GM12878 (cell line): ENCODE data around the gene NHERF2. TPM values are rescaled to one million over a fixed set of nuclear protein-coding genes. Genes with fewer than 3 reads are reported as not detected.

Source experiments
- ATAC-seq: fragments of 200-7000 bp; cut with Tn5 transposase; 3 replicates; pipeline ENCODE4 v1.9.1; 2020; ENCODE audit warnings: mild to moderate bottlenecking, moderate library complexity
- BruUV-seq: library from RNA; stranded (reverse); fragments of 400-500 nt; replicated peaks from 2 replicates; lab custom pipeline; 2021; lab: Mats Ljungman, UMichigan
- CTCF ChIA-PET: fragments of 300-600 bp; sonication (Branson Sonifier 250); formaldehyde crosslinking; extraction: SDS; loops from one replicate; lab custom pipeline; 2021; ENCODE audit warnings: inconsistent platforms; lab: Yijun Ruan, JAX
- POLR2A ChIA-PET: fragments of 350-600 bp; formaldehyde crosslinking; extraction: SDS; loops from one replicate; lab custom pipeline; 2021; ENCODE audit warnings: inconsistent platforms; lab: Charles Lee
- RAD21 ChIA-PET: fragments of 300-600 bp; sonication (Branson Sonifier 250); formaldehyde crosslinking; loops from one replicate; lab custom pipeline; 2023; ENCODE audit warnings: antibody characterized with exemption; ENCODE audit not compliant: unreplicated experiment; lab: Charles Lee
- SMC1A ChIA-PET: fragments of 300-600 bp; sonication (Branson Sonifier 250); formaldehyde crosslinking; loops from one replicate; lab custom pipeline; 2023; ENCODE audit not compliant: unreplicated experiment, uncharacterized antibody; lab: Charles Lee
- DNase-seq: peaks from one replicate; pipeline ENCODE4 v3.0.0-alpha.2; 2011; ENCODE audit warnings: low read depth, low spot score
- FAIRE-seq: peaks from 3 replicates; lab custom pipeline; 2011; peaks lifted over from hg19 to GRCh38; lab: Jason Lieb, UNC
- H2AFZ ChIP-seq: 2 replicates; pipeline ENCODE4 v1.6.0; 2011; ENCODE audit warnings: low read depth, low read length, control low read depth; ENCODE audit not compliant: control insufficient read depth
- H3K27ac ChIP-seq: 2 replicates; pipeline ENCODE4 v1.5.1; 2011; ENCODE audit warnings: control low read depth; ENCODE audit not compliant: control insufficient read depth, insufficient read depth
- H3K27me3 ChIP-seq, 2 experiments: replicated peaks in 1 of 2; 2 replicates each; pipeline versions ENCODE4 v1.6.0 to v1.6.1; 2011; ENCODE audit warnings: low read length in 1 of 2; ENCODE audit not compliant: control insufficient read depth in 2 of 2, insufficient read depth in 2 of 2
- H3K36me3 ChIP-seq, 2 experiments: 2 replicates each; pipeline ENCODE4 v1.5.1; 2011; ENCODE audit warnings: low read length in 1 of 2; ENCODE audit not compliant: control insufficient read depth in 2 of 2, insufficient read depth in 2 of 2
- H3K4me1 ChIP-seq: 2 replicates; pipeline ENCODE4 v1.6.1; 2011; ENCODE audit warnings: mild to moderate bottlenecking, low read length, moderate library complexity, mixed read lengths; ENCODE audit not compliant: control insufficient read depth, insufficient read depth
- H3K4me2 ChIP-seq: 2 replicates; pipeline ENCODE4 v1.6.0; 2011; ENCODE audit warnings: control low read depth; ENCODE audit not compliant: control insufficient read depth, insufficient read depth
- H3K4me3 ChIP-seq: fragments of 200-600 bp; sonication (generic); 2 replicates; pipeline ENCODE4 v1.5.1; 2016
- H3K79me2 ChIP-seq: 2 replicates; pipeline ENCODE4 v1.6.0; 2011; ENCODE audit warnings: low read length; ENCODE audit not compliant: control insufficient read depth, insufficient read depth
- H3K9ac ChIP-seq: 2 replicates; pipeline ENCODE4 v1.8.0; 2011; ENCODE audit warnings: low read length, control low read depth, mixed read lengths; ENCODE audit not compliant: control insufficient read depth, insufficient read depth
- H3K9me3 ChIP-seq: replicated peaks from 3 replicates; pipeline ENCODE4 v1.5.1; 2011; ENCODE audit warnings: mild to moderate bottlenecking, low read length; ENCODE audit not compliant: control insufficient read depth, insufficient read depth
- H4K20me1 ChIP-seq: 2 replicates; pipeline ENCODE4 v1.6.0; 2011; ENCODE audit not compliant: control insufficient read depth, insufficient read depth
- E2F4 ChIP-seq: IDR thresholded peaks from 2 replicates; pipeline ENCODE4 v1.6.1; 2012; ENCODE audit warnings: low read depth, low read length, improper control_type of control experiment
- EED ChIP-seq: sonication (generic); IDR thresholded peaks from 2 replicates; pipeline ENCODE4 v1.6.1; 2016; ENCODE audit warnings: antibody characterized with exemption, low read depth
- ESRRA ChIP-seq: IDR thresholded peaks from 2 replicates; pipeline ENCODE4 v1.6.1; 2012; ENCODE audit warnings: mild to moderate bottlenecking, low read length, improper control_type of control experiment
- IRF3 ChIP-seq: fragments of 450-650 bp; IDR thresholded peaks from 2 replicates; pipeline ENCODE4 v1.6.1; 2014; ENCODE audit warnings: mild to moderate bottlenecking
- IRF4 ChIP-seq: IDR thresholded peaks from 2 replicates; pipeline ENCODE4 v1.6.1; 2011; ENCODE audit warnings: low read depth, low read length
- LARP7 ChIP-seq: fragments of 450-650 bp; IDR thresholded peaks from 2 replicates; pipeline ENCODE4 v1.6.1; 2017; ENCODE audit warnings: mild to moderate bottlenecking
- NRF1 ChIP-seq: conservative IDR thresholded peaks from 2 replicates; pipeline ENCODE4 v1.6.1; 2011; ENCODE audit warnings: mild to moderate bottlenecking, low read depth, low read length, improper control_type of control experiment
- SREBF1 ChIP-seq: IDR thresholded peaks from 2 replicates; pipeline ENCODE4 v1.6.1; 2012; ENCODE audit warnings: mild to moderate bottlenecking, low read length
- SRF ChIP-seq, 2 experiments: IDR thresholded peaks; 2 replicates each; pipeline ENCODE4 v1.6.1; 2011; ENCODE audit warnings: low read depth in 2 of 2, low read length in 2 of 2, mild to moderate bottlenecking in 1 of 2, moderate library complexity in 1 of 2
- STAT3 ChIP-seq: IDR thresholded peaks from 2 replicates; pipeline ENCODE4 v1.6.1; 2011; ENCODE audit warnings: low read depth, low read length, improper control_type of control experiment
- TCF3 ChIP-seq: IDR thresholded peaks from 2 replicates; pipeline ENCODE4 v1.6.1; 2012; ENCODE audit warnings: low read depth, mild to moderate bottlenecking, low read length, borderline replicate concordance; ENCODE audit not compliant: insufficient read depth
- WRNIP1 ChIP-seq: IDR thresholded peaks from 2 replicates; pipeline ENCODE4 v1.6.1; 2011; ENCODE audit warnings: low read depth, low read length, improper control_type of control experiment, borderline replicate concordance
- ZBED1 ChIP-seq: IDR thresholded peaks from 2 replicates; pipeline ENCODE4 v1.6.1; 2016; ENCODE audit warnings: borderline replicate concordance
- ZBTB40 ChIP-seq: fragments of 450-650 bp; IDR thresholded peaks from 2 replicates; pipeline ENCODE4 v1.6.1; 2016; ENCODE audit warnings: mild to moderate bottlenecking, moderate library complexity, borderline replicate concordance
- WGBS: methylation state at CpG from one replicate; pipeline ENCODE4 v1.1.6; 2016; ENCODE audit warnings: low lambda C conversion rate; ENCODE audit not compliant: insufficient replicate concordance, insufficient coverage; ENCODE audit errors: missing lambda C conversion rate; 5-methylcytosine and 5-hydroxymethylcytosine counted together
- in situ Hi-C: fragments of 300-500 bp; cut with MboI; formaldehyde crosslinking; loops from 9 replicates; pipeline ENCODE4 v1.14.3; 2018; ENCODE audit warnings: mixed read lengths
- intact Hi-C: fragments of 100-400 bp; cut with micrococcal nuclease; formaldehyde crosslinking; loops from one replicate; pipeline ENCODE4 v1.14.2; 2022; ENCODE audit not compliant: unreplicated experiment
- polyA plus RNA-seq, 11 experiments: library from polyadenylated mRNA; depleted of rRNA in 4 of 11; unstranded in 6 of 11; stranded (reverse) in 5 of 11; fragments of >200 nt; fragmentation: Nextera tagmentation in 4 of 11; fragmentation: Illumina TruSeq in 1 of 11; extraction: Ambion mirVana in 4 of 11; extraction: Trizol in 1 of 11; gene quantifications; 1 replicate in 1 of 11; 2 replicates in 10 of 11; pipeline versions ENCODE4 v1.2.1 to v1.2.3, GENCODE V29; 2011 to 2016; ENCODE audit warnings: inconsistent platforms in 2 of 11, missing spikeins in 2 of 11, low read depth in 1 of 11
- total RNA-seq, 4 experiments: library from RNA; depleted of rRNA in 3 of 4; stranded (reverse); fragments of >200 nt in 3 of 4; fragmentation: Illumina TruSeq in 1 of 4; extraction: Trizol in 1 of 4; gene quantifications; 2 replicates each; pipeline versions ENCODE4 v1.2.1 to v1.2.3, GENCODE V29; 2013 to 2021

The NHERF2 gene
- total and polyA plus RNA-seq, 10 of the 15 experiments (the other 5 are each of a cell fraction or from before 2014, with no cell fraction given): 0.05 to 0.31 (median 0.08) TPM; not detected in 4

GRCh38 chr16:1976951-1977874 lies 49.5 kb upstream of the NHERF2 start:
- CTCF ChIA-PET: no interaction called here

More at GRCh38 chr16:1976951-1977874, 49.5 kb upstream of the NHERF2 start:
- Histone ChIP-seq H3K27ac (no peak overlapping the region), H3K9me3 (no peaks in the 10 kb centered on the region), H4K20me1 (no peaks in the 10 kb centered on the region), H3K79me2 (peaks cover 13% of the 10 kb centered on the region), H3K4me2 (no peak overlapping the region), H3K27me3 (0 out of 4 replicates have a peak, but pooled peaks cover 0 to 2% of the 10 kb centered on the region in 2 experiments), H2AFZ (no peak overlapping the region), H3K4me1 (peaks cover 15% of the 10 kb centered on the region), H3K9ac (no peak overlapping the region), H3K4me3 (no peak overlapping the region)
- ATAC-seq (no peak), DNase-seq (no peak), FAIRE-seq (no peak)
- in situ Hi-C loops: no loop called here
- RAD21 ChIA-PET: no interaction called here
- WGBS: 91% methylated on average over 33 of the region's 33 CpGs
- TSS peak; percentile 29 for BruUV-seq
- POLR2A ChIA-PET: interaction anchor here (1.6 kb wide), 1 partner anchor 12 kb away, joined by 6 read pairs; the partner anchor contains the start of gene RPS2
- TF ChIP-seq ZBED1: no peak
- no peak for TF ChIP-seq IRF3
- TF ChIP-seq EED: no peak
- no peak for TF ChIP-seq NRF1
- no peak for TF ChIP-seq TCF3
- TF ChIP-seq ZBTB40: no peak
- no peak for TF ChIP-seq STAT3
- no peak for TF ChIP-seq SREBF1
- TF ChIP-seq ESRRA: no peak
- no peak for TF ChIP-seq E2F4
- no peak for TF ChIP-seq WRNIP1
- no peak for TF ChIP-seq LARP7
- TF ChIP-seq IRF4: no peak
- TF ChIP-seq SRF (IDR thresholded peaks at IDR 0.05; ENCODE audit: low read depth in 2 of 2, low read length in 2 of 2): no peak
- TF ChIP-seq, all 136 proteins: peak for 0
- H3K36me3 ChIP-seq: peaks cover 0 to 36% of the 10 kb centered on the region in 2 experiments; a peak in 3 of 4 replicates
- intact Hi-C loops: no loop called here
- SMC1A ChIA-PET: no interaction called here
